ENCODE results near the gene CCDC33. TPM values are rescaled to one million over a fixed set of nuclear protein-coding genes. Genes with fewer than 3 reads are reported as not detected.

The CCDC33 gene
- total and polyA plus RNA-seq, 10 donors = 0.08 TPM; not detected in 9

DNA sequence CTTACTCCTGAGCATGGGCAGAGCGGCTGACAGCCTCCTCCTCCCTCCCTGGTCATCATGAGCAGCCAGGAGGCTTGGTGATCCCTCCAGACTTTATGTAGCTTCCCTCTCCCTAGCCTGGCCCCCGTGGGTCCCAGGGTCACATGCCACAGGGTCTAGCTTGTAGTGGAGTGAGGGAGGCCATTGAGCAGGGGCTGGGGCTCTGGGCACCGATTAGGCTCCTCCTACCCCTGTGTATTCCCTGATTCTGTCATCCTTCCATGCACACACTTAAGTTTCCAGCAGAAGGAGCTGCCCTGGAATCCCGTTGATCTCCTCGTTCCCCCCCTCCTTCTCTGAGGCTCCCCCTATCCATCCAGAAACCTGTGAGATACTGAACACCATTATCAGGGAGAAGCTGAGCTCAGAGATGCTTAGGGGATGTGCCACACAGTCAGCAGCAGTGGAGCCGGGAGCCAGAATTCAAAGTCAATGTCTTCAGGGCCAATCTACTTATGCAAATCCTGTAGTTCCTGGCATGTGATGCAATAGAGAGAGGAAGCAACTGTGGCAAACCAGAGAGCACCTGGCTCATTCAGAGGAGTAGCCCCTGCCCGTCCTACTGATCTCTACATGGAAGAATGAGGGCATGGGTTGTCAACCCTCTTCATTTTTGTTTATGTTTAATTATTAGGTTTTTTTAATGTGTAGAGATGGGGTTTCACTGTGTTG lies 17.2 kb downstream of the CCDC33 start:
- no peak for TF ChIP-seq POLR2AphosphoS5 (IDR thresholded peaks at IDR 0.05)
- TF ChIP-seq POLR2A (IDR thresholded peaks at IDR 0.05) = no peak
- TF ChIP-seq, protein P1, sequence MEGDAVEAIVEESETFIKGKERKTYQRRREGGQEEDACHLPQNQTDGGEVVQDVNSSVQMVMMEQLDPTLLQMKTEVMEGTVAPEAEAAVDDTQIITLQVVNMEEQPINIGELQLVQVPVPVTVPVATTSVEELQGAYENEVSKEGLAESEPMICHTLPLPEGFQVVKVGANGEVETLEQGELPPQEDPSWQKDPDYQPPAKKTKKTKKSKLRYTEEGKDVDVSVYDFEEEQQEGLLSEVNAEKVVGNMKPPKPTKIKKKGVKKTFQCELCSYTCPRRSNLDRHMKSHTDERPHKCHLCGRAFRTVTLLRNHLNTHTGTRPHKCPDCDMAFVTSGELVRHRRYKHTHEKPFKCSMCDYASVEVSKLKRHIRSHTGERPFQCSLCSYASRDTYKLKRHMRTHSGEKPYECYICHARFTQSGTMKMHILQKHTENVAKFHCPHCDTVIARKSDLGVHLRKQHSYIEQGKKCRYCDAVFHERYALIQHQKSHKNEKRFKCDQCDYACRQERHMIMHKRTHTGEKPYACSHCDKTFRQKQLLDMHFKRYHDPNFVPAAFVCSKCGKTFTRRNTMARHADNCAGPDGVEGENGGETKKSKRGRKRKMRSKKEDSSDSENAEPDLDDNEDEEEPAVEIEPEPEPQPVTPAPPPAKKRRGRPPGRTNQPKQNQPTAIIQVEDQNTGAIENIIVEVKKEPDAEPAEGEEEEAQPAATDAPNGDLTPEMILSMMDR (IDR thresholded peaks at IDR 0.05 in 8 of 11, conservative IDR thresholded peaks at IDR 0.05 in 3 of 11) = no peak
- whole genome bisulfite sequencing, 5 donors = 42 to 58% (median 50%) methylated on average over 7 of the region's 7 CpGs
- Histone ChIP-seq H3K36me3 (no peaks in the 10 kb centered on the region), H3K4me1 (peaks cover 0 to 22% (median 12%) of the 10 kb centered on the region in 6 donors), H3K4me3 (no peak overlapping the region), H3K27me3 (replicated peaks in 1 of 7) (peaks cover 0 to 23% (median 0%) of the 10 kb centered on the region in 7 donors), H3K9me3 (no peaks in the 10 kb centered on the region), H3K27ac (no peak overlapping the region)
- intact Hi-C loops (cut with DNase I; ENCODE audit: low total_unique reads) = no loop called here
- no peak for DNase-seq

DNA sequence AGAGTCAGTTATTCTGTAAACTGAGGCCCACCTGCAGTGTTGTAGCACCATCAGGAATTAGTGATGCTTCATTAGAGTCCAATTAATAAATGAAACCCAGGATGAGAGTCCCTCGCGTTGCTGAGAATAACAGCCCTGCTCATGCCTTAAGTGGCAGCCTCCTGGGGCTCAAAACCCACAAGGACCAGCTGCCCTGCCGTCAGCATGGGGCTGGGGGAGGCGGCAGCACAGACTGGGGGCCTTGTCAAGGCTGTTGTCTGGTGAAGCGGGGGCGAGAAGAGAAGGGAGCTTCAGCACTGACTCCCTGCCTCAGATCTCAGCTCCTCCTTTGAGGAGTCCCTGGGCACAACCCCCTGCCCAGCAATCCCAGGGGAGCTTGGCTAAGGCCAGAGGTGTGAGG lies 21.0 kb downstream of the CCDC33 start:
- no peak overlapping the region for H3K27ac ChIP-seq
- intact Hi-C loops (cut with DNase I; ENCODE audit: low total_unique reads) = no loop called here
- peaks cover 0 to 7% (median 0%) of the 10 kb centered on the region in 6 donors for H3K4me1 ChIP-seq
- H3K36me3 ChIP-seq = no peaks in the 10 kb centered on the region
- 71 to 88% (median 76%) methylated on average over 5 to 6 of the region's 6 CpGs for WGBS, 5 donors
- DNase-seq = no peak
- no peak for TF ChIP-seq POLR2AphosphoS5 (IDR thresholded peaks at IDR 0.05)
- TF ChIP-seq, protein P1 (IDR thresholded peaks at IDR 0.05 in 8 of 11, conservative IDR thresholded peaks at IDR 0.05 in 3 of 11) = no peak
- no peak for TF ChIP-seq POLR2A (IDR thresholded peaks at IDR 0.05)
- H3K27me3 ChIP-seq (replicated peaks in 1 of 7) = peaks cover 0 to 57% (median 0%) of the 10 kb centered on the region in 7 donors
- H3K9me3 ChIP-seq = no peaks in the 10 kb centered on the region
- no peak overlapping the region for H3K4me3 ChIP-seq

DNA sequence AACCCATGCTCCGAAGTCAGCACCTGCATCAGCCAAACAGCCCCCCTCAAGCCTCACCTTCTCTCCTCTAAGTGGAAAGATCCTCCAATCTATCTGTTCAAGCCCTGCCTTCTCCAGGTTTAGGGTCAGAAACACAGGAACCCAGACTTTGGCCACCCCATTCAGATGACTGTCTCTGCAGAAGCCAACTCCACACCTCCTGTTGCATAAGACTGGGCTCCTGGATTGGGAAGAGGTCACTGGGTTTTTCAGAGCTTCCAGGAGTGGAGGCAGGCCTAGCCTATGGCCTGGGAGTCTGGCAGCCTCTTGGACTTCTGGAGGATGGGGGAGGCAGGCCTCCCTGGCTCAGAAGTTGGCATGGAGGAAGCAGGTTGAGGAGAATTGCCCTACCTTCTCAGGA lies 21.5 kb downstream of the CCDC33 start:
- intact Hi-C loops (cut with DNase I; ENCODE audit: low total_unique reads) = no loop called here
- no peak overlapping the region for H3K4me3 ChIP-seq
- no peak for DNase-seq
- no peaks in the 10 kb centered on the region for H3K9me3 ChIP-seq
- H3K4me1 ChIP-seq = peaks cover 0 to 2% (median 0%) of the 10 kb centered on the region in 6 donors
- no peaks in the 10 kb centered on the region for H3K36me3 ChIP-seq
- no peak overlapping the region for H3K27ac ChIP-seq
- TF ChIP-seq POLR2A (IDR thresholded peaks at IDR 0.05) (no peak), POLR2AphosphoS5 (IDR thresholded peaks at IDR 0.05) (no peak)
- TF ChIP-seq, protein P1 (IDR thresholded peaks at IDR 0.05 in 8 of 11, conservative IDR thresholded peaks at IDR 0.05 in 3 of 11) = no peak
- WGBS, 5 donors = 77 to 85% (median 80%) methylated on average over 1 of the region's 1 CpG
- H3K27me3 ChIP-seq (replicated peaks in 1 of 7) = peaks cover 0 to 61% (median 0%) of the 10 kb centered on the region in 7 donors

DNA sequence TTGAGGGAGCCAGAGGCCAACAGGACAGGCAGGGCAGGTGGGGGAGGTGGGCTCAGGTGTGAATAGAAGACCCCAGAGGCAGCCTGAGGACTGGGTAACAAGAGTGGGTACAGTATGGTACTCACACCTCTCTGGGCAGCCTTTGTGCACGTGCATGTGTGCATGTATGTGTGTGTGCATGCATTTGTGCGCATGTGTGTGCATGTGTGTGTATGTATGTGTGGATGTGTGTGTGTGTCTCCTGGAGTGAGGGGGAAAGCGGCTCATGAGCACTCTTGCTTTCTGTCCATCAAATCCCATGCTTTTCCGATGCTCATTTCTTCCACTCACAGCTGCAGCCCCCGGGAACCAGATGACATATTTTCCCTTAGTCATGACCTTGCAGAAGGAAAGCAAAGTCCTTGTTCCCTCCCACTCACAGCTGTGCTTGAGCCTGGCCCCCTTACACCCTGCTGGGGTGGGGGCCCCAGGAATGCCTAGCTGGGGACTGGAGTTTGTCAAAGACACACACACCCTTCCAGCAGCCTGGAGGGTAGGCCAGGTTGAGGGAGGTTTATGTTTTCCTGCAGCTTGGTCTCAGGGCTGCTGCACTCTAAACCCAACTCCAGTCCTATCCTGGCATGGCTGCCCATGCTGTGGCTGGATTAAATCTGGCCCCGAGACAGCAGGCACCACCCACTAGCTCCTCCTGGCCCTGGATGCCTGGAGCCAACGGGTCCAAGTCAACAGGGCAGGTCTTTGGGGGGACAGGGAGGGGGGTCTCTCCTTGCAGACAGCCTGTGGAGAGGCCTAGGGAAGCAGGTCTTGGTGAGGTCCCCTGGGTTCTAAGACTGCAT lies 22.5 kb downstream of the CCDC33 start:
- intact Hi-C loops (cut with DNase I; ENCODE audit: low total_unique reads) = no loop called here
- H3K9me3 ChIP-seq = no peaks in the 10 kb centered on the region
- TF ChIP-seq, protein P1 (IDR thresholded peaks at IDR 0.05 in 8 of 11, conservative IDR thresholded peaks at IDR 0.05 in 3 of 11) = no peak
- TF ChIP-seq POLR2AphosphoS5 (IDR thresholded peaks at IDR 0.05) (no peak), POLR2A (IDR thresholded peaks at IDR 0.05) (no peak)
- H3K27ac ChIP-seq = no peak overlapping the region
- peaks cover 0 to 66% (median 0%) of the 10 kb centered on the region in 7 donors for H3K27me3 ChIP-seq (replicated peaks in 1 of 7)
- H3K4me1 ChIP-seq = no peaks in the 10 kb centered on the region
- 58 to 71% (median 65%) methylated on average over 5 to 7 of the region's 7 CpGs for WGBS, 5 donors
- H3K4me3 ChIP-seq = no peak overlapping the region
- DNase-seq = no peak
- no peaks in the 10 kb centered on the region for H3K36me3 ChIP-seq

Measured in spleen (tissue), 11 donors.